ENCODE results near the gene ERCC2.

ERCC2 gene

GRCh38 chr19:45354241-45354842, 16.0 kb downstream of the ERCC2 start:
- no peak overlapping the region for H3K4me3 ChIP-seq (ENCODE audit: low read depth, low read length)
- no peak for TF ChIP-seq CTCF (IDR thresholded peaks at IDR 0.05; ENCODE audit: control insufficient read depth, extremely low read depth, insufficient read depth)
- no peak for DNase-seq (ENCODE audit: low read depth)

- DNase-seq (ENCODE audit: low read depth): no peak
- TF ChIP-seq CTCF (IDR thresholded peaks at IDR 0.05; ENCODE audit: control insufficient read depth, extremely low read depth, insufficient read depth): no peak
- no peak overlapping the region for H3K4me3 ChIP-seq (ENCODE audit: low read depth, low read length)
These were observed 17.2 kb downstream of the ERCC2 start for GRCh38 chr19:45352914-45353796.

- no peak for DNase-seq (ENCODE audit: low read depth)
- TF ChIP-seq CTCF (IDR thresholded peaks at IDR 0.05; ENCODE audit: control insufficient read depth, extremely low read depth, insufficient read depth): no peak
- no peak overlapping the region for H3K4me3 ChIP-seq (ENCODE audit: low read depth, low read length)
These were observed 17.9 kb downstream of the ERCC2 start for GRCh38 chr19:45352471-45352870.

- no peak for TF ChIP-seq CTCF (IDR thresholded peaks at IDR 0.05; ENCODE audit: control insufficient read depth, extremely low read depth, insufficient read depth)
- no peak overlapping the region for H3K4me3 ChIP-seq (ENCODE audit: low read depth, low read length)
- DNase-seq (ENCODE audit: low read depth): no peak
These were observed 18.3 kb downstream of the ERCC2 start for GRCh38 chr19:45352062-45352461.

- DNase-seq (ENCODE audit: low read depth): no peak
- no peak for TF ChIP-seq CTCF (IDR thresholded peaks at IDR 0.05; ENCODE audit: control insufficient read depth, extremely low read depth, insufficient read depth)
These were observed 18.9 kb downstream of the ERCC2 start for GRCh38 chr19:45351401-45351952.

GRCh38 chr19:45350477-45351058, 19.8 kb downstream of the ERCC2 start:
- no peak for TF ChIP-seq CTCF (IDR thresholded peaks at IDR 0.05; ENCODE audit: control insufficient read depth, extremely low read depth, insufficient read depth)
- DNase-seq (ENCODE audit: low read depth): no peak

More at GRCh38 chr19:45351401-45351952, 18.9 kb downstream of the ERCC2 start:
- no peak overlapping the region for H3K4me3 ChIP-seq (ENCODE audit: low read depth, low read length)

More at GRCh38 chr19:45350477-45351058, 19.8 kb downstream of the ERCC2 start:
- H3K4me3 ChIP-seq (ENCODE audit: low read depth, low read length): no peak overlapping the region

Measured in LNCaP clone FGC (cell line).